HCT116 (cell line): ENCODE measurements around the gene KIRREL3. TPM values are rescaled to one million over a fixed set of nuclear protein-coding genes. Genes with fewer than 3 reads are reported as not detected.

Source experiments
- ATAC-seq: fragments of 200-7000 bp; cut with Tn5 transposase; 2 replicates; pipeline ENCODE4 v1.9.1; 2020; ENCODE audit warnings: mild to moderate bottlenecking, moderate library complexity
- BruUV-seq: library from RNA; stranded (reverse); fragments of 400-500 nt; replicated peaks from 2 replicates; lab custom pipeline; 2021; lab: Mats Ljungman, UMichigan
- CTCF ChIA-PET: fragments of 300-600 bp; sonication (Branson Sonifier 250); formaldehyde crosslinking; loops from one replicate; lab custom pipeline; 2021; ENCODE audit warnings: antibody characterized with exemption; lab: Charles Lee
- POLR2A ChIA-PET: fragments of 300-600, 350-600 bp; sonication (Branson Sonifier 250); formaldehyde crosslinking; loops from one replicate; lab custom pipeline; 2021; ENCODE audit warnings: antibody characterized with exemption; lab: Charles Lee
- RAD21 ChIA-PET, 2 experiments: fragments of 300-600 bp; sonication (Branson Sonifier 250); formaldehyde crosslinking; loops; one replicate each; lab custom pipeline; 2023; ENCODE audit warnings: low total read pairs in 2 of 2; ENCODE audit not compliant: uncharacterized antibody in 2 of 2, unreplicated experiment in 2 of 2, low non-redundant PET in 1 of 2; lab: Charles Lee
- DNase-seq: peaks from one replicate; pipeline ENCODE4 v3.0.0-alpha.2; 2010; ENCODE audit warnings: low read depth, low spot score
- H2AFZ ChIP-seq: fragments of 200-600 bp; shearing (Covaris generic), sonication (generic); 2 replicates; pipeline ENCODE4 v1.6.1; 2017; ENCODE audit warnings: low read depth, mixed run types, mixed read lengths, antibody characterized with exemption, low read length; ENCODE audit not compliant: poor library complexity, severe bottlenecking
- H3K27ac ChIP-seq: 2 replicates; pipeline ENCODE4 v1.5.1; 2012; ENCODE audit warnings: low read depth, low read length
- H3K27me3 ChIP-seq: fragments of 200-600 bp; sonication (generic); 2 replicates; pipeline ENCODE4 v1.6.1; 2016; ENCODE audit warnings: mixed run types, low read length, mixed read lengths; ENCODE audit not compliant: insufficient read depth
- H3K36me3 ChIP-seq, 2 experiments: fragments of 200-500 bp in 1 of 2; fragments of 200-600 bp in 1 of 2; sonication (Bioruptor generic) in 1 of 2; sonication (generic) in 1 of 2; 2 replicates each; pipeline versions ENCODE4 v1.5.1 to v1.6.1; 2014 to 2016; ENCODE audit warnings: low read length in 2 of 2, inconsistent platforms in 1 of 2, mixed read lengths in 1 of 2, mixed run types in 1 of 2; ENCODE audit not compliant: insufficient read depth in 2 of 2, control insufficient read depth in 1 of 2
- H3K4me1 ChIP-seq, 2 experiments: fragments of 200-600 bp in 1 of 2; sonication (generic) in 1 of 2; 2 replicates each; pipeline versions ENCODE4 v1.5.1 to v1.6.1; 2012 to 2017; ENCODE audit warnings: low read length in 2 of 2, inconsistent platforms in 1 of 2, mild to moderate bottlenecking in 1 of 2, mixed read lengths in 1 of 2, mixed run types in 1 of 2, moderate library complexity in 1 of 2; ENCODE audit not compliant: insufficient read depth in 2 of 2, control insufficient read depth in 1 of 2
- H3K4me2 ChIP-seq: fragments of 200-600 bp; sonication (generic); 2 replicates; pipeline ENCODE4 v1.6.1; 2017; ENCODE audit warnings: mixed run types, low read length, mixed read lengths
- H3K4me3 ChIP-seq, 2 experiments: fragments of 200-600 bp in 1 of 2; sonication (generic) in 1 of 2; replicated peaks in 1 of 2; 2 replicates each; pipeline ENCODE4 v1.5.1; 2011 to 2016; ENCODE audit warnings: low read length in 2 of 2, control low read depth in 1 of 2, low read depth in 1 of 2, mild to moderate bottlenecking in 1 of 2, mixed read lengths in 1 of 2, mixed run types in 1 of 2
- H3K79me2 ChIP-seq: fragments of 200-600 bp; sonication (generic); 2 replicates; pipeline ENCODE4 v1.6.1; 2017; ENCODE audit warnings: mild to moderate bottlenecking, mixed run types, low read length, moderate library complexity, mixed read lengths; ENCODE audit not compliant: insufficient read depth
- H3K9ac ChIP-seq: fragments of 200-600 bp; sonication (generic); 2 replicates; pipeline ENCODE4 v1.6.1; 2016; ENCODE audit warnings: low read length, mixed read lengths
- H3K9me2 ChIP-seq: fragments of 200-600 bp; sonication (generic), shearing (Covaris generic); 2 replicates; pipeline ENCODE4 v1.6.1; 2017; ENCODE audit warnings: mixed run types, mild to moderate bottlenecking, moderate library complexity; ENCODE audit not compliant: insufficient read depth
- H3K9me3 ChIP-seq, 2 experiments: fragments of 200-500 bp in 1 of 2; fragments of 200-600 bp in 1 of 2; sonication (Bioruptor generic) in 1 of 2; sonication (generic) in 1 of 2; 2 replicates each; pipeline ENCODE4 v1.6.1; 2014 to 2017; ENCODE audit warnings: low read length in 2 of 2, mixed read lengths in 2 of 2, inconsistent platforms in 1 of 2, low read depth in 1 of 2, mild to moderate bottlenecking in 1 of 2, mixed run types in 1 of 2, moderate library complexity in 1 of 2; ENCODE audit not compliant: control insufficient read depth in 1 of 2, insufficient read depth in 1 of 2
- H4K20me1 ChIP-seq: fragments of 200-600 bp; sonication (generic), shearing (Covaris generic); 2 replicates; pipeline ENCODE4 v1.6.1; 2017; ENCODE audit warnings: mixed run types, mild to moderate bottlenecking, moderate library complexity; ENCODE audit not compliant: insufficient read depth
- ATF3 ChIP-seq: IDR thresholded peaks from 2 replicates; pipeline ENCODE4 v1.6.1; 2012
- CBX3 ChIP-seq: IDR thresholded peaks from 2 replicates; pipeline ENCODE4 v1.6.1; 2012; ENCODE audit warnings: low read depth
- CEBPB ChIP-seq: IDR thresholded peaks from 2 replicates; pipeline ENCODE4 v1.6.1; 2012; ENCODE audit warnings: low read depth
- CTCF ChIP-seq, 3 experiments: fragments of 200-600 bp in 1 of 3; sonication (generic) in 1 of 3; IDR thresholded peaks in 2 of 3; conservative IDR thresholded peaks in 1 of 3; 2 replicates each; pipeline ENCODE4 v1.5.1; 2012 to 2017; ENCODE audit warnings: low read depth in 2 of 3, low read length in 2 of 3, antibody characterized with exemption in 1 of 3, borderline replicate concordance in 1 of 3, control low read depth in 1 of 3, mild to moderate bottlenecking in 1 of 3, mixed read lengths in 1 of 3, mixed run types in 1 of 3, moderate library complexity in 1 of 3; ENCODE audit not compliant: insufficient read depth in 1 of 3
- EGR1 ChIP-seq: IDR thresholded peaks from 2 replicates; pipeline ENCODE4 v1.6.1; 2012; ENCODE audit warnings: low read depth
- EZH2phosphoT487 ChIP-seq: fragments of 200-600 bp; IDR thresholded peaks from 2 replicates; pipeline ENCODE4 v1.6.1; 2018; ENCODE audit warnings: antibody characterized with exemption, borderline replicate concordance
- FOSL1 ChIP-seq: IDR thresholded peaks from 2 replicates; pipeline ENCODE4 v1.6.1; 2012; ENCODE audit warnings: low read depth
- JUND ChIP-seq: IDR thresholded peaks from 2 replicates; pipeline ENCODE4 v1.6.1; 2012
- MAX ChIP-seq: IDR thresholded peaks from 2 replicates; pipeline ENCODE4 v1.6.1; 2012
- POLR2A ChIP-seq: IDR thresholded peaks from 2 replicates; pipeline ENCODE4 v1.7.0; 2011; ENCODE audit warnings: borderline replicate concordance; ENCODE audit not compliant: insufficient read depth, insufficient read length; ENCODE audit errors: extremely low read depth
- RAD21 ChIP-seq: IDR thresholded peaks from 2 replicates; pipeline ENCODE4 v1.6.1; 2012; ENCODE audit warnings: low read depth, mild to moderate bottlenecking
- REST ChIP-seq: IDR thresholded peaks from 2 replicates; pipeline ENCODE4 v1.6.1; 2012; ENCODE audit warnings: low read depth
- SIN3A ChIP-seq: IDR thresholded peaks from 2 replicates; pipeline ENCODE4 v1.6.1; 2012; ENCODE audit warnings: low read depth
- SP1 ChIP-seq: IDR thresholded peaks from 2 replicates; pipeline ENCODE4 v1.6.1; 2012; ENCODE audit warnings: low read depth
- SRF ChIP-seq: IDR thresholded peaks from 2 replicates; pipeline ENCODE4 v1.6.1; 2012; ENCODE audit warnings: low read depth
- TCF7L2 ChIP-seq: IDR thresholded peaks from 2 replicates; pipeline ENCODE4 v1.7.0; 2011; ENCODE audit warnings: borderline replicate concordance, inconsistent platforms; ENCODE audit not compliant: insufficient read depth, insufficient read length; ENCODE audit errors: extremely low read depth
- YY1 ChIP-seq: IDR thresholded peaks from 2 replicates; pipeline ENCODE4 v1.6.1; 2011; ENCODE audit warnings: low read length, low read depth, moderate library complexity, mild to moderate bottlenecking; ENCODE audit not compliant: insufficient replicate concordance; ENCODE audit errors: extremely low read depth
- ZBTB33 ChIP-seq: IDR thresholded peaks from 2 replicates; pipeline ENCODE4 v1.6.1; 2011; ENCODE audit warnings: mild to moderate bottlenecking, low read length, moderate library complexity; ENCODE audit not compliant: insufficient replicate concordance; ENCODE audit errors: extremely low read depth
- intact Hi-C: fragments of 100-400 bp; cut with micrococcal nuclease; formaldehyde crosslinking; loops from 2 replicates; pipeline ENCODE4 v1.10.0; 2022
- total RNA-seq: library from RNA; stranded (reverse); gene quantifications from one replicate; pipeline ENCODE4 v1.2.1, GENCODE V29; 2021; ENCODE audit not compliant: unreplicated experiment

The KIRREL3 gene
- total RNA-seq, 1 experiment from 2014 or later, result not detected

GRCh38 chr11:126465573-126466188 is 534.9 kb downstream of the KIRREL3 start:
- DNase-seq, result no peak
- ChIA-PET CTCF (no interaction called here), RAD21 (no interaction called here), POLR2A (no interaction called here)
- no peak for ATAC-seq
- TF ChIP-seq JUND (no peak), SP1 (no peak), EZH2phosphoT487 (no peak), SIN3A (no peak), ZBTB33 (no peak), MAX (no peak), RAD21 (no peak), POLR2A (no peak), SRF (no peak), YY1 (no peak), EGR1 (no peak), REST (no peak), ATF3 (no peak), TCF7L2 (no peak), CTCF (IDR thresholded peaks at IDR 0.05 in 2 of 3, conservative IDR thresholded peaks at IDR 0.05 in 1 of 3; ENCODE audit: borderline replicate concordance in 1 of 3, insufficient read depth in 1 of 3, low read depth in 2 of 3, low read length in 2 of 3) (no peak), CBX3 (no peak), CEBPB (no peak), FOSL1 (no peak)
- H3K9me3 ChIP-seq, result no peaks in the 10 kb centered on the region
- no peaks in the 10 kb centered on the region for H4K20me1 ChIP-seq
- no peak overlapping the region for H3K27ac ChIP-seq
- intact Hi-C loops, result no loop called here
- H3K4me2 ChIP-seq, result no peak overlapping the region
- H2AFZ ChIP-seq, result no peak overlapping the region
- no peaks in the 10 kb centered on the region for H3K4me1 ChIP-seq
- no TSS peak for BruUV-seq
- H3K9me2 ChIP-seq, result no peaks in the 10 kb centered on the region
- H3K27me3 ChIP-seq, result peaks cover 18% of the 10 kb centered on the region; the same call in 1 of the 2 replicates
- H3K4me3 ChIP-seq, result no peak overlapping the region
- no peaks in the 10 kb centered on the region for H3K36me3 ChIP-seq
- no peak overlapping the region for H3K9ac ChIP-seq
- H3K79me2 ChIP-seq, result no peaks in the 10 kb centered on the region
